PC-3 (cell line): ENCODE data around the gene ICA1L. TPM values are rescaled to one million over a fixed set of nuclear protein-coding genes. Genes with fewer than 3 reads are reported as not detected.
A peak's percentile ranks its signal among the peaks of the same experiment; 100 is the strongest.

ENCODE experiments used
- ATAC-seq: fragments of 200-7000 bp; cut with Tn5 transposase; 2 replicates; pipeline ENCODE4 v1.9.1; 2020; ENCODE audit warnings: mild to moderate bottlenecking, moderate library complexity
- BruUV-seq: library from RNA; stranded (reverse); fragments of 400-500 nt; replicated peaks from 2 replicates; lab custom pipeline; 2021; lab: Mats Ljungman, UMichigan
- CTCF ChIA-PET: fragments of 300-600 bp; sonication (Branson Sonifier 250); formaldehyde crosslinking; loops from one replicate; lab custom pipeline; 2022; ENCODE audit warnings: antibody characterized with exemption; lab: Charles Lee
- POLR2A ChIA-PET: fragments of 300-600 bp; sonication (Branson Sonifier 250); formaldehyde crosslinking; loops from one replicate; lab custom pipeline; 2022; ENCODE audit warnings: antibody characterized with exemption; ENCODE audit not compliant: unreplicated experiment; lab: Charles Lee
- DNase-seq: peaks from one replicate; pipeline ENCODE4 v3.0.0-alpha.2; 2015
- H2AFZ ChIP-seq: fragments of 300-600 bp; sonication (generic); 2 replicates; pipeline ENCODE4 v1.6.0; 2016; ENCODE audit warnings: antibody characterized with exemption, low read length
- H3F3A ChIP-seq: fragments of 300-600 bp; sonication (generic); one replicate; pipeline ENCODE4 v1.6.0; 2017; ENCODE audit warnings: antibody characterized with exemption, low read length, control low read depth, mild to moderate bottlenecking; ENCODE audit not compliant: unreplicated experiment
- H3K27ac ChIP-seq: fragments of 300-600 bp; sonication (generic); 2 replicates; pipeline ENCODE4 v1.5.1; 2016; ENCODE audit warnings: mild to moderate bottlenecking, low read length
- H3K27me3 ChIP-seq: fragments of 300-600 bp; sonication (generic); 2 replicates; pipeline ENCODE4 v1.6.1; 2016; ENCODE audit warnings: low read length, mixed read lengths
- H3K36me3 ChIP-seq: fragments of 300-600 bp; sonication (generic); 2 replicates; pipeline ENCODE4 v1.6.1; 2016; ENCODE audit warnings: low read depth, mixed run types, low read length, mixed read lengths
- H3K4me1 ChIP-seq: fragments of 300-600 bp; sonication (generic); 2 replicates; pipeline ENCODE4 v1.5.1; 2016; ENCODE audit warnings: low read length; ENCODE audit not compliant: insufficient read depth
- H3K4me2 ChIP-seq: fragments of 300-600 bp; sonication (generic); 2 replicates; pipeline ENCODE4 v1.6.0; 2016; ENCODE audit warnings: low read length
- H3K4me3 ChIP-seq: fragments of 300-600 bp; sonication (generic); 2 replicates; pipeline ENCODE4 v1.5.1; 2016; ENCODE audit warnings: mild to moderate bottlenecking, low read length, mixed read lengths
- H3K79me2 ChIP-seq: fragments of 300-600 bp; sonication (generic); 2 replicates; pipeline ENCODE4 v1.6.1; 2017; ENCODE audit warnings: low read length, mixed read lengths
- H3K9ac ChIP-seq: fragments of 300-600 bp; sonication (generic); 2 replicates; pipeline ENCODE4 v1.6.0; 2016; ENCODE audit warnings: mild to moderate bottlenecking, low read length
- H3K9me2 ChIP-seq: fragments of 300-600 bp; sonication (generic); replicated peaks from 2 replicates; pipeline ENCODE4 v1.6.1; 2016; ENCODE audit warnings: mixed run types, low read length, mixed read lengths
- H3K9me3 ChIP-seq: fragments of 300-600 bp; sonication (generic); 2 replicates; pipeline ENCODE4 v1.6.1; 2016; ENCODE audit warnings: low read length, mixed read lengths
- H4K20me1 ChIP-seq: fragments of 300-600 bp; sonication (generic); 2 replicates; pipeline ENCODE4 v1.6.1; 2016; ENCODE audit warnings: low read length, mixed read lengths
- CTCF ChIP-seq: fragments of 300-600 bp; sonication (generic); conservative IDR thresholded peaks from 2 replicates; pipeline ENCODE4 v1.5.1; 2017; ENCODE audit warnings: antibody characterized with exemption, low read depth, mild to moderate bottlenecking, low read length
- EZH2 ChIP-seq: fragments of 300-600 bp; sonication (generic); IDR thresholded peaks from one replicate; pipeline ENCODE4 v1.6.1; 2017; ENCODE audit warnings: antibody characterized with exemption, mild to moderate bottlenecking, low read length; ENCODE audit not compliant: unreplicated experiment
- EZH2phosphoT487 ChIP-seq: fragments of 300-600 bp; sonication (generic); IDR thresholded peaks from 2 replicates; pipeline ENCODE4 v1.6.1; 2018; ENCODE audit warnings: mild to moderate bottlenecking, antibody characterized with exemption, low read length, borderline replicate concordance
- intact Hi-C: fragments of 100-400 bp; cut with micrococcal nuclease; formaldehyde crosslinking; loops from 2 replicates; pipeline ENCODE4 v1.9.0; 2023
- total RNA-seq: library from RNA; depleted of rRNA; stranded (reverse); fragments of >200 nt; gene quantifications from 2 replicates; pipeline ENCODE4 v1.2.3, GENCODE V29; 2014

The ICA1L gene
- total RNA-seq, 1 experiment from 2014 or later, result 2.5 TPM

GRCh38 chr2:202757339-202757738 lies 114.2 kb downstream of the ICA1L start:
- Histone ChIP-seq H3K9me3 (no peaks in the 10 kb centered on the region), H3F3A (no peaks in the 10 kb centered on the region), H3K4me2 (no peak overlapping the region), H3K79me2 (no peaks in the 10 kb centered on the region), H4K20me1 (no peaks in the 10 kb centered on the region), H3K27ac (no peak overlapping the region), H3K4me3 (no peak overlapping the region), H3K9ac (no peak overlapping the region), H3K4me1 (peaks cover 12% of the 10 kb centered on the region; the same call in 1 of the 2 replicates), H2AFZ (no peak overlapping the region), H3K9me2 (no peaks in the 10 kb centered on the region), H3K27me3 (no peaks in the 10 kb centered on the region), H3K36me3 (no peaks in the 10 kb centered on the region)
- ATAC-seq (no peak), DNase-seq (no peak)
- ChIA-PET CTCF (no interaction called here), POLR2A (interaction anchor here (0.7 kb wide), 1 partner anchor 70 kb away, joined by 4 read pairs; no protein-coding TSS in a partner anchor)
- intact Hi-C loops, result no loop called here
- no TSS peak for BruUV-seq
- TF ChIP-seq CTCF (no peak), EZH2 (no peak)

GRCh38 chr2:202756598-202756997 lies 115.0 kb downstream of the ICA1L start:
- Histone ChIP-seq H3K36me3 (no peaks in the 10 kb centered on the region), H2AFZ (no peak overlapping the region), H3K27ac (no peak overlapping the region), H3K9me2 (no peaks in the 10 kb centered on the region), H3F3A (no peaks in the 10 kb centered on the region), H3K4me3 (no peak overlapping the region), H3K9me3 (no peaks in the 10 kb centered on the region), H3K79me2 (no peaks in the 10 kb centered on the region), H3K9ac (no peak overlapping the region), H4K20me1 (no peaks in the 10 kb centered on the region), H3K4me2 (no peak overlapping the region), H3K4me1 (peaks cover 12% of the 10 kb centered on the region; the same call in 1 of the 2 replicates), H3K27me3 (no peaks in the 10 kb centered on the region)
- DNase-seq (no peak), ATAC-seq (no peak)
- intact Hi-C loops, result no loop called here
- CTCF ChIA-PET, result no interaction called here
- no TSS peak for BruUV-seq
- POLR2A ChIA-PET, result no interaction called here
- TF ChIP-seq EZH2 (no peak), CTCF (no peak), EZH2phosphoT487 (no peak)

GRCh38 chr2:202754936-202755335 lies 116.6 kb downstream of the ICA1L start:
- Histone ChIP-seq H3K9ac (no peak overlapping the region), H3K27me3 (no peaks in the 10 kb centered on the region), H4K20me1 (no peaks in the 10 kb centered on the region), H3K9me2 (no peaks in the 10 kb centered on the region), H3K9me3 (no peaks in the 10 kb centered on the region), H3K4me3 (no peak overlapping the region), H3K27ac (no peak overlapping the region), H3K36me3 (no peaks in the 10 kb centered on the region), H2AFZ (no peak overlapping the region), H3F3A (no peaks in the 10 kb centered on the region), H3K4me1 (peaks cover 12% of the 10 kb centered on the region; the same call in 1 of the 2 replicates), H3K79me2 (no peaks in the 10 kb centered on the region), H3K4me2 (no peak overlapping the region)
- TF ChIP-seq CTCF (no peak), EZH2phosphoT487 (no peak), EZH2 (no peak)
- ATAC-seq (peak; percentile 92), DNase-seq (peak; percentile 7)
- POLR2A ChIA-PET, result no interaction called here
- CTCF ChIA-PET, result no interaction called here
- intact Hi-C loops, result loop anchor here (2.0 kb wide), 1 partner anchor 26 kb away; no protein-coding TSS in a partner anchor
- no TSS peak for BruUV-seq
